ENCODE measurements around the gene SNAP25.

DNA sequence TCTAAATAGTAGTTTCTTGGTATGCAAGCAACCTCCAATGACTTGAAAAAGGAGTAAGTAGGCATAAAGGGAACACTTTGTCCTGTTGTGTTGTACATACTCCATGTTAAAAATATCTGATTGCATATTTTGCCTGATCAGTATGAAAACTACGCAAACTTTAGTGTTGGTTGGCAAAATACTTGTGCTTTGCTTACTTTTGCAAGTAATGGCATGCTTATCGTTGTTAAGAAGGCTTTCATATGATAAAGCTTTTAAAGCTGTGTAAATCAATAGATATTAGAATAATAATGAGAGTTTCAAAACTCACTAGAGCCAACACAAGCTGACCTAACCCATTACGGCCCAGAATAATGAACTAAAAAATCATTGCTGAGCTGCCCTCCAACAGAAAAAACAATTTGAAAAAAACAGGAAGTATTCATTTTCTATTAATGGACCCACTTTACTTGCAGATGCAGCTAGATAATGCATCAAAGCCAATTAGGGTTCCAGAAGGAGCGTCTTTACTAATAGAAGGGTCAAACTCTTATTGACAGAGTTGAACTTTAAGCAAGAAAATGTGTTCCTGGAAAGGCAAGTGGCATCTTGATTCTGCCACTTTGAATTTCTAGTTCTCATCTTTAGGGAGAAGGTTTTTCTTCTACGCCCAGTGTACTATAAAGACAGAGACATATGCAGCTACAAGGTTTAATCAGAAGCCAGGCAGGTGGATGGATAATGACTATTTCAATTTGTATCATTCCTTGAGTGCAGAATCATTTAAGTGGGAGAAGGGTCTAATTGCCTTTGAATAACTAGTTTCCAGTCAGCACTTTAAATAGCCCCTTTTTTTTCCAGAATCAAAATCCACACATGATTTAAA lies 82.2 kb downstream of the SNAP25 start:
- TF ChIP-seq, protein P1, sequence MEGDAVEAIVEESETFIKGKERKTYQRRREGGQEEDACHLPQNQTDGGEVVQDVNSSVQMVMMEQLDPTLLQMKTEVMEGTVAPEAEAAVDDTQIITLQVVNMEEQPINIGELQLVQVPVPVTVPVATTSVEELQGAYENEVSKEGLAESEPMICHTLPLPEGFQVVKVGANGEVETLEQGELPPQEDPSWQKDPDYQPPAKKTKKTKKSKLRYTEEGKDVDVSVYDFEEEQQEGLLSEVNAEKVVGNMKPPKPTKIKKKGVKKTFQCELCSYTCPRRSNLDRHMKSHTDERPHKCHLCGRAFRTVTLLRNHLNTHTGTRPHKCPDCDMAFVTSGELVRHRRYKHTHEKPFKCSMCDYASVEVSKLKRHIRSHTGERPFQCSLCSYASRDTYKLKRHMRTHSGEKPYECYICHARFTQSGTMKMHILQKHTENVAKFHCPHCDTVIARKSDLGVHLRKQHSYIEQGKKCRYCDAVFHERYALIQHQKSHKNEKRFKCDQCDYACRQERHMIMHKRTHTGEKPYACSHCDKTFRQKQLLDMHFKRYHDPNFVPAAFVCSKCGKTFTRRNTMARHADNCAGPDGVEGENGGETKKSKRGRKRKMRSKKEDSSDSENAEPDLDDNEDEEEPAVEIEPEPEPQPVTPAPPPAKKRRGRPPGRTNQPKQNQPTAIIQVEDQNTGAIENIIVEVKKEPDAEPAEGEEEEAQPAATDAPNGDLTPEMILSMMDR (IDR thresholded peaks at IDR 0.05 in 8 of 11, conservative IDR thresholded peaks at IDR 0.05 in 3 of 11): no peak
- TF ChIP-seq POLR2AphosphoS5 (IDR thresholded peaks at IDR 0.05) (no peak), POLR2A (IDR thresholded peaks at IDR 0.05) (no peak)
